Activated CD4-positive, alpha-beta T cell treated with anti-CD3 and anti-CD28 coated beads, Interleukin-10, Interleukin-2, amounts not matched to agents 100 ng/mL and 50 ng/mL, durations not matched to agents 16 hours and 8 hours (primary cell): ENCODE data around the gene LARGE2.
A peak's percentile ranks its signal among the peaks of the same experiment; 100 is the strongest.

Source experiments
- DNase-seq: peaks from one replicate; pipeline ENCODE4 v3.0.0-alpha.2; 2020

The LARGE2 gene

DNA sequence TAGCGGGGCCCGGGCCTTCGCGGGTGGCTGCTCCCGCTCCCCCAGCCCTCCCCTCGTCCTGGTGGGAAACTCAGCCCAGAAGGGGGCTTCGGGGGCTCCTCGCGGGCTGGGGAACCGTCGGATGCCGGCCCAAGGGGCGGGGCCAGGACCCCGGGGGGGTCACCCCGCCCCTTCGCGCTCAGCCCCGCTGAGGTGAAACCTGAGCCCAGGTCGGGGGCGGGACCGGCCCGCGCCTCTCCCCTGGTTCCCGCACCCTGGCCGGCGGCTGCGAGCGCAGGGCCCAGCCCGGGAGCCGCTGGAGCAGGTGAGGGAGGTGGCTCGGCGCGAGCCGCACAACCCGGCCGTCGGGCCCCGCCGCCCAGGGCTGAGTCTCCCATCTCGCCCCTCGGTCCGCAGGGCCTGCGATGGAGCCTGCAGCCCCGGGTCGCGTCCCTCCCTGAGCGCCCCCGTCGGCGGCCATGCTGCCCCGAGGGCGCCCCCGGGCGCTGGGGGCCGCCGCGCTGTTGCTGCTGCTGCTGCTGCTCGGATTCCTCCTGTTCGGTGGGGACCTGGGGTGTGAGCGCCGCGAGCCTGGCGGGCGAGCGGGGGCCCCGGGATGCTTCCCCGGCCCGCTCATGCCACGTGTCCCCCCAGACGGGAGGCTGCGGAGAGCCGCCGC lies at the start of gene LARGE2:
Gene LARGE2, plus strand, starts transcription at position 232 of the 658 bp plus-strand sequence. Its CDS starts 227 bp downstream, at position 459.
- no peak for DNase-seq

DNA sequence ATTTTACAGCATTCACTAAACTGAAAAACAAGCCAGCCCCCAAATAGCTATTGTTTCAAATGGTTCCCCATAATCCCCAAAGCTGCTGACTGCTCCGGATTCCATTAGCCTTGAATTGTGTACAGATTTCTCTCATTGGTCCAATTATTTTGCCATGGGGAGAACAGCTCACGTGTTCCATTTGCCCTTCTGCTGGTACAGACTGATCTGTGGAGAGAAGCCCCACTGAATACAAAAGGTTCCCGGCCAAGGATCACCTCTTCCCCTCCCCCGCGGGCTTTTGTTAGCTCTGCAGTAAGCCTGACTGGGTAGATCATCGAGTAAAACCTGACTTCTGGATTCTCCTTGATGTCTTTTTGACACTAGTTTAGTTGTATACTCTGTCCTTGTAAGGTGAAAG lies 46.1 kb upstream of the LARGE2 start:
- no peak for DNase-seq

DNA sequence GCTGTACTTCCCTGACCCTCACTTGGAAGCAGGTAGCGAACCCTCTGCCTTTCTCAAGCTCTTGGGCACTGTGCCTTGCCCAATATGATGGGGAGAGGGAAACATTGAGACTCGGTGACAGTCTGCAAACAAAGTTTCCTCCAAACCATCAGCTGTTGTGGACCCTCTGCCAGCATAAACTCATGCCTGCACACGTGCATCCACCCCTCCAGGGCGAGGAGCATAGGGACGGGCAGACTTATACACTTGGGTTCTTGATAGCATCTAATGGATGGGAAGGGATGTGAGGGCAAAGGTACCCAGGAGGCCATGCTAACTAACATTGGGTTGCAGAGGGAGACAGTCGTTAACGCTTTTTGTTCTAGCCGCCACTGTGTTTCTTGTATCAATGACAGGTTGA lies 45.2 kb upstream of the LARGE2 start:
- DNase-seq: no peak

DNA sequence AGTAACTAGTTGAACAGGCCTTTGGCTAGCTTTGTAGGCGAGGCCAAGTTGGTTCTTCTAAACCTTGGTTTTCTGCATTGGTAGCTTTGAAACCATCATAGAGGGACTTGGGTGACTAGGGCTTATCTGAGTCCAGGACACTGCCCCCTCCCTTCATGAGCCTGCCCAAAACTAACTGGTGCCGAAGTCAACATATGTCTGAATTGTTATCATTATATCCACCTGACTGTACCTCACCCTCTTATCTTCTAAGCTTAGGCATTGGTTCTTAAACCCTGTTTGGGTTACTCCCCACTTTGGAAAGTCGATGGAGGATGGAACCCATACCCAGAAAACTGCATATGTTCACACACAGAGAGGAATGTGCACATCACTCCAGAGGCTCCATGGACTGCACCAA lies 44.6 kb upstream of the LARGE2 start:
- no peak for DNase-seq

DNA sequence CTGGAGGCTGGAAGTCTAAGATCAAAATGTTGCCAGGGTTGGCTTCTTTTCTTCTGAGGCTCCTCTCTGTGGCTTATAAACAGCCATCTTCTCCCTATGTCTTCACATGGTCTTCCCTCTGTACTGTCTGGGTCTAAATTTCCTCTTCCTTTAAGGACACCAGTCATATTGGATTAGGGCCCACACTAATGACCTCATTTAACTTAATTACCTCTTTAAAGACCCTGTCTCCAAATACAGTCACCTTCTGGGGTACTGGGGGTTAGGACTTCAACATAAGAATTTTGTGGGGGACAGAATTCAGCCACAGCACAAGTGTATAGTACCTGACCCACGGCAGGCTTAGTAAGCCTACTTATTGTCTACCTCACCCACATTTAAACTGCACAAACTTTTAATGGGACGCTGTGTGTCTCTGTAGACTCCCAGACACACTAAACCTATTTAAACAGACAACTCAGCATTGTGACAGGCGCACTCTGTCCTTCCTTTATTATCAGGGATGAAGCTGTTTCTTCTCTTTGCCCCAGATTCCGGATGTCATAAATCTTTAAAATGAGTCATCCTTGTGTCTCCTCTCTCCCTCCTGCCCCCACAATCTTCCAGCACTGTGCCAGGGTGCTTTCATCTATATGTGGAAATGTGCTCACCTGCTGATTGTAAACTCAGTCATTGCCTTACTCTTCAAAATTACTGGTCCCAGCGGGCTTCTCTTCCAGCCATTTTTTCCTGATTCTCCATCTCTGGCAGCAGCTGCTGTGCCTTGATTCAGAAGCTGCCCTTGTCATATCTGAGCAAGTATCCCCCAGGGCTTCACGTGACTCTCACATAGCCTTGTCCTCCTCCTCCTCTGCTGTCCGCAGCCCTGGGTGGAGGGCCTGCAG lies 42.4 kb upstream of the LARGE2 start:
- no peak for DNase-seq

DNA sequence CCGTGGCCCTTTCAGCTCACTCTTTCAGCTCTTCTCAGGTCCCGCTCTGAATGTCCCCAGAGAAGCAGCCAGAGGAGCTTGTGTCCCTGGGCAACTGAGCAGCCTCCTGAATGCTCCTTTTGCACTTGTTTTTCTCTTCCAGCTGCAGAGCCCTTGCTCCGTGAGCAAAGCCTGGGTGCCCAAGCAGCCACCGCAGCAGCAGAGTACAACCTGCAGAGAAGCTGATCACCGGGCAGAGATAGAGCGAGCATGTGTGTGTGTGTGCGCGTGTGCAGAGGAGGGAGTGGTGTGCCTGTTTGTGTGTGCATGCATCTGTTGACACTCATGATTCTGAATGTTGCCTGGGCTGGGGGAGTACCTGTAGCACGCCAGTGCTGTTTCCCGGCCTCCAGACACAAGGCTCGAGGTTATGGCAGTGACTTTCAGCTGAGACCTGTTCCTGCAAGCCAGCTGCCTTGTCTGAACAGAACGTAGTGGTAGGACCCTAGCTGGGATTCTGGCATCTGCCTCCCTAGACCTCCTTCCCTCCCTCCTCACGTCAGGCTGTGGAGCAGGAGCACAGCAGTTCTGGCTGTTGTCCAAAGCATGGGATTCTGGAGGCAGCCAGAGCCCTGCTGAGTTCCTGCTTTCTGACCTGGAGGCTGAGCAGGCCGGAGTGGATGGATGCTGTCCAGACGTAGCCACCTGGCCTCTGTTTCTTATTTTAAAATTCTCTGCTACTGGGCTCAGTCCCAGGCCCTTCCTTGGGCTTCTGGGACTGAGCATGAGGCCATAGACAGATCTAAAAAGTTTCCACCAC lies 41.5 kb upstream of the LARGE2 start:
- DNase-seq: no peak

DNA sequence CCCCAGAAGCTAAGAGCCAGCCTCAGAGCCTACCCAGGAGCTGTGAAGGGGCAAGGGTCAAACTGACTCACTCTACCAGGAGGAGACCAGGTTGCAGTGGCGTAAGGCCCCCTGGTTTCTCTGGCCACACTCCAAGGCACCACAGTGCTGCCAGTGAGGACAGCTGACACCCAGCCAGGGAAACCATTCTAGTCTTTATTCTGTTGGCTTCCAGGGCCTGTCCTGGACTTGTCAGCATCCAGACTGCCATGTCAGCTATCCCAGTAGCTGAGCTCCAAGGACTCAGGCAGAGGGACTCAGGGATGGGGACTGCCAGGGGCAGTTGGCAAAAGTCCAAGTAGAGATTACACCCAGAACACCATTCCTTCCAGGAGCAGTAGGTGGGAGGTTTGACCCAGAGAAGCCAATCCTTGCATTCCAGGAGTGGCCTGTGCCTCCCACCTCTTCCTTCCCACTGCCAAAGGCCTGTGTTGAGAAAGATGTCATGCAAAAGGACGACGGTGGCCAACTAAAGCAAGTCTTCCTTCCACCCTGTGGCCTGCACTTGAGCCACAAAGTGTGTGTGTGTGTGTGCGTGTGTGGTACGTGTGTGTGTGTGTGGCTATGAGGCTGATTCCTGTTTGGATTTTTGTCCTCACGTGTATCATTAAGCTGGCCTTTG lies 40.6 kb upstream of the LARGE2 start:
- DNase-seq: no peak

DNA sequence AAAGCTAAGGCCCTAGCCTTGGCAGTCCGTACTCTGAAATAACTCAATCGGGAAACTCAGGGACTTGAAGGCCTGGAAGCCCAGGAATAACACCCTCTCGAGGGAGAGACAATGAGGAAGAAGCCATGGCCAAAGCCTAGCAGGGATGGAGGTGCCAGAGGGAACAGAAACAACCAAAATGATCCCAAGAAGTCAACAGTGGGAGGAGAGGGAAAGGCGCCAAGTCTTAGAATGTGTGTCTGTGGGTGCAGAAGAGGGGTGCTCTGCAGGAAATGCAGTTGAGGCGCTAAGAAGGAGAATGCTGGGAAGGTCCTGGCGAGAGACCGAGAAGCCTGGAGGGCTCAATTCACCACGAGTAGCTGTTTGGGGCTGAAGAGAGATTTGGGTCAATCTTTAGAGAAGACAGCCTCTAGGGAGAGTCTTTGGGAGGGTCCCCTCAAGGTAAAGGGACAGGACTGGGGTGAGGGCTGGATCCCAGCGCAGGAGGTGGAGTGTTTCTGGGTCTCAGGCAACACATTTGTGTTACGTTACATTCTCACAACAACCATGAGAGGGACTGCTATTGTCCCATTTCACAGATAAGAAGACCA lies 37.8 kb upstream of the LARGE2 start:
- DNase-seq: no peak

DNA sequence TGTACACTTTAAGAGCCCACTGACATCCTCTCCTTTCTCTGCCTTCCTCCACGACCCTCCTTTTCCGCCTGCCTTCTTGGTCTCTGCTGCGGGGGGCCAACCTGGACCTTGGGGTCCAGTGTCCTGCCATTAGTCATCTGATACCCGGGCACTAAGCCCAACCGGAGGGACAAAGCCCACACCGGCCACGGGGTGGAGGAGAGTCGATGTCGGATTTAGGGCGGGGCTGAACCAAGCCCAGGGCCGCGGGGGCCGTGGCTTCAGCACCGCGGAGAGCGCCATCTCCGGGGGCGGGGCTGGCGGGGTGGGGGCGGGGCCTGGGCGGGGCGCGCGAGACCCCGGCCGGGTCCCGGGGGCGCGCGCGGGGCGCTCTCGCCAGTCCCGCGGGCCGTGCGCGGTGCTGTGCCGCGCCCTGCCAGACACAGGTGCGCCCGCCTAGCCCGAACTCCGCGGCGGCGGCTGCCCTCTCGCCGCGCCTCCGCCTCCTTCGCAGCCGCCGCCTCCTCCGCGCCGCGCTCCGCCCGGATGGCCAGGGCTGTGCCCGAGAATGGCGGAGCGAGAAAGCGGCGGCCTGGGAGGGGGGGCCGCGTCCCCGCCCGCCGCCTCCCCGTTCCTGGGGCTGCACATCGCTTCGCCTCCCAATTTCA lies 37.1 kb upstream of the LARGE2 start, which contains the start of gene MAPK8IP1:
Gene MAPK8IP1, plus strand, starts transcription at position 378 of the 647 bp plus-strand sequence. Its CDS starts 170 bp downstream, at position 548.
- DNase-seq: peak; percentile 48

DNA sequence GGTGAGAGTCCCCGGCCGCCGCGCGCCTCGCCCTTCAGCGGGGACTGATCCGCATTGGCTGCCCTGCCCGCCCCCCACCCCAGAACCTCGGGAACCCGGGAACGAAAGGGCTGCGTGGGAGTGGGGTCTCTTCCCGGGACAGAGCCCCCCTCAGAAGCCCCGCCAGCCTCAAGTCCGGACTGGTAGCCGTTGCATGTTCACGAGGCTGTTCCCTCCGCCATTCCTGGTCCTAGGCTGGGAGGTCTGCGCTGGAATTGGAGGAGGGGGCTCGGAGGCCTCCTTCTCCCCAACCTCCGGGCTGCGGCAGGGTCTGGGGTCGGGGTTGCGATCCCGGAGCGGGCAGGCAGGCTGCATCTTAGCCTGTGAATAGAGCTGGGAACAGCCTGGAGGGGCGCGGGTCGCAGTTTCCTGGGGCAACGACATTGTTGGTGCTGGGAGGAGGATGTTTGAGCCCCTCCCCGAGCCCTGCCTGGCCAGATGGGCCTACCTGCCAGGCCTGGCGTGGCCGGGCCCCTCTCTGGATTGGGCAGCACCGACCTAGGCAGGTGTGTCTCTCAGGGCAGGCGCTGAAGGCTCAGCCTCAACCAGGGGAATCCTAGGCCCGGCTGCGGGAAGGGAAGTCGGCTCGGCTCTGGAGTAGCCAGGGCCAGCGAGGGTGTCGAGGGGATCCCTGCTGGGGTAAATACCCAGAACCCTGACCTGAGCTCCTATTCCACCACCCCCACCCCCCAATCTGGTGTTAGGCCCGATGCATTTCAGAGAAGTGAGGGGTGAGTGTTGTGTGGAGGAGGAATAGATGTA lies 36.3 kb upstream of the LARGE2 start:
- no peak for DNase-seq

DNA sequence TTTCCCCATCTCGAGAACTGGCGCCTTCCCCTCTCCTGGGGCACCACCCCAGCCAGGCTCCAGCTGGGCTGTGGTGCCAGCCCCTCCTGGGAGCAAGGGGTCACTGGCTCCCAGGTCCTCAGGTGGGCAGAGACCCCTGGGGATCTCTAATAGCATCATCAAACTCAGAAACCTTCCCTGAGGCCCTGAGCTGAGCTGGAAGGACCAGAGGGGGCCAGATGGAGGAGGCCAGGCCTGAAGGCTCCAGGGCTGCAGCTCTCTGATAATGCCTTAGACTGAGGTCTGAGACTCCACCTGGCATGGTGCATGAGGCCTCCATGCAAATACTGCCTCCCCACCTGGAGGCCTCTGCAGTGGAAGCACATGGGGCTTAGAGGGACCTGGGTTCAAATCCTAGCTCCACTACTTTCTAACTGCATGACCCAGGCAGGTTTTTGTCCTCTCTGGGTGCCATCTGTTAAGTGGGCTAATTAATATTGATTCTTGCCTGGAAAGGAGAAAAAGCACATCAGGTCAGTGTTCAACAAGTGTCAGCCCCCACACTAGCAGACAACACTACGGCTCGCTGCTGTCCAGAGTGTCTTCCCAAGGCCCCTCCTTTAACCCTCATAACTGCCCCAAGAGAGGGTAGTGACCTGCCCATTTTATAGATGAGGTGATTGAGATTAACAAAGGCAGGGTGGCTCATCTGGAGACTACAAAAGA lies 35.5 kb upstream of the LARGE2 start:
- DNase-seq: no peak

DNA sequence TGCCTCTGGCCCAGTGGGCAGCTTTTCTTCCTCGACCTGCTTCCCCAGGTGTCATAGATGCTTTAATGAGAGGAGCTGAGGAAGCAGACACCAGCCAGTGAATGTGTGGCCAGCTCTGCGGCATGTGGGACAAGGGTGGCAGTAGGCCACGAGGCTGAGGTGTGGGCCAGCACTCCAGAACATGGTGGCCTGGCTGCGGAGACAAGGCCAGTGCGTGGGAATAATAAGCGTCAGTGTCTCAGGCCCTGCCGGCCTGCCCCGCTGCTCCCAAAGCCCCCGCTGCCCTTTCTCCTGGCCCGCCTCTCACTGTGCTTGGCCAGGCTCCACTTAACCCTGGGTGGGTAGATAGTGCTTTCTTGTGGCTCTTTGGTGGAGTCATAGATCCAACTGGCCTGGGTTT lies 34.9 kb upstream of the LARGE2 start:
- DNase-seq: no peak

DNA sequence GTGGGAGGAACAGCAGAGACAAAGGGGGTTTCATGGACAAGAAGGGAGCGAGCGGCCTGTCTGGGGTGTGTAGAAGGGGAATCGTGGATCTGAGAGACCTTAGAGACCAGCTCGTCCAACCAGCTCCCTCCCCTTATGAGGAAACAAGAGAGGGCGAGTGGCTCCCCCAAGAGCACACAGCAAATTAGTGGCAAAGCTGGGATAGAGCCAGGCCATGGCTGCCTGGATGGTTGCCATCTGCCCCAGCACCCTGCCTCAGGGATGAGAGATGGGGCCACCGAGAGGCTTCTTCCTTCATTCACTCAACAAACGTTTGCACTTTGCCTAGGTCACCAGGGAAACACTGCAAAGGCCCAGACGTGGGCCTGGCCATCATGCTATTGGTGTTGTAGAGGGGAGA lies 32.9 kb upstream of the LARGE2 start:
- no peak for DNase-seq

DNA sequence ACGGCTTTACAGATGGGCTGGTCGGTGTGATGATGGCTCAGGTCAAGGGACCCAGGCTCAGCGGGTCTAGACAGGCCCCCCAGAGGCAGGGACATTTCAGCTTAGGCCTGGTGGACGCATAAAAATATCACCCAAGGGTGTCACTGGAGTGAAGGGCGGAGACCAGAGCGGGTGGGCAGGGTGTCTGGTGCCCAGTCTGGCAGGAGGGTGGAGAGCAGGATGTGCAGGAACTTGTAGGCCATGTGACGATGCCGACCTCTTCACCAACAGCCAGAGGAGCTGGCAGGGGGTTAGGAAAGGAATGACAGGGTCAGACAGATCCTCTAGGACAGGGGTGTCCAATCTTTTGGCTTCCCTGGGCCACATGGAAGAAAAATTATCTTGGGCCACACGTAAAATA lies 32.5 kb upstream of the LARGE2 start:
- no peak for DNase-seq

DNA sequence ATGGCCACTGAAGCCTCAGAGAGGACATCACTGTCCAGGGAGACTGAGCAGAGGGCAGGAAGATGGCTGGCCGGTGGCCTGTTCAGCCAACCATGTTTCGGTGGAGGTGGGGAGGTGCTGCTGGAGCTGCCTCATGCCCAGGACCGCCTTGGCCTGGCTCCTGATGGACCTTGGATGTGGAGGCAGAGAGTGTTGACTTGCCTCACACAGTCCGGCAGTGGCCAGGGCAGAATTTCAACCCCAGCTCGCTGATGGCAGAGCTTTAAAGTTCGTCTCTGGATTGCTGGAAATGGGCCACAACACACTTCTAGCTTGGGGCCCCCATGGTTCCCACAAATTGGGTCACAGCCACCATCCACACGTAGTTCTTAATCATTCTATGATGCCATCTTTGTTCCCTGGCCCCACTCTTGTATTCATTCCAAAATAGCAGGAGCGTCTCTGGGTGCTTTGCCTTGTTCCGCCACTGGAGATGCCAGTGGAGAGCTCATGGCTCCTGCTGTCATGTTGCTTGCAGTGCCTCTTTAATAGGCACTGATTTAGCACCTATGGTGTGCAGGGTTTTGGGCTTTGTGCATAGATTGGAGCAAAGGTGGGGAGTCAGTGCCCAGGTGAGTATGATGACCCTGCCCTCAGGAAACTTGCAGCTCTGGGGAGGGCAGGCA lies 31.4 kb upstream of the LARGE2 start:
- DNase-seq: no peak

DNA sequence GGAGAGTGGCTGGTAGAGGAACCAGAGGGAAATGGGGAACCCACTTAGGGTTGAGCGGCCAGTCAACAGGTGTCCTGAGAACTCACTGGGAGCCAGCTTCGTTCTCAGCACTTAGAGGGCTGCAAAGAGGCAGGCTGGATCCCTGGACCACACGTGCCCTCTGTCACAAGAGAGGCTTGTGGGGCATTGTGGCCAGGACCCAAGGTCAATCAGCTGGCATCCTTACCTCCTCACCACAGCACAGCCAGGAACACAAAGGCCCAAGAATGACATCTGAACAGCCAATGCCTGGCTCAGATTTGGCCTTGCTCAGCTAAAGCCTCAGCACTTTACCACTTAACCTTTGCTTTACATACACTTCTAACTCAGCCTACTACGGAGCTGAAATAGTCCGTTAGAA lies 29.6 kb upstream of the LARGE2 start:
- DNase-seq: no peak

DNA sequence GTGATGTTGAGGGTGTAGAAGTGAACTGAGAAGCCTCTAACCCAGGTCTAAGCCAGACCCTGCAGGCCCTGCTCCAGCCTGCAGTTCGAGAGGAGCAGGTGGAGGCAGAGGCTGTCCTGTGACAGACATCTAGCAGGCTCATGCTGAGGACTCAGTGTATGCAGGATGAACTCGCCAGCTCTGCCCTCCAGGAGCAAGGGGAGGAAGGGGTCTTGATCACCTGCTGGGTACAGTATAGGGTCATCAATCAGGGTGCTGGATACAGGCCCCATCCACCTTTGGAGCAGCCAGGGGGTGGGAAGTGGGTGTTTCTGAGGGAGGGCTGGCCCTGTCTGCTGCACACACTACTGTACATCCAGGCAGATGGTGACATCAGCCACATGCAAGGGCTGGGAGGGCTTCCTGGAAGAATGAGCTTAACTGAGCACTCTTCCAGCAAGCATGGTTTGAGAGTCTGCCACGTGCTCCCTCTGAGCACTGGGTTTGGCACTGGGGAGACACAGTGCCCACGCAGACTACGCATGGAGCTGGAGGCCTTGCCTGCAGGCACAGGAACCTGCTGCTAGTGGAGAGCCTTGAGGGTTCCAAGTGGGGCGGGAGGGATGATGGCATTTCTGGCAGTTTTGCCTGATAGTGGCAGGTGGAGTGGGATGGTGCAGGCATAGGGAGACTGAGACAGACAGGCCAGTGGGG lies 27.8 kb upstream of the LARGE2 start:
- no peak for DNase-seq

DNA sequence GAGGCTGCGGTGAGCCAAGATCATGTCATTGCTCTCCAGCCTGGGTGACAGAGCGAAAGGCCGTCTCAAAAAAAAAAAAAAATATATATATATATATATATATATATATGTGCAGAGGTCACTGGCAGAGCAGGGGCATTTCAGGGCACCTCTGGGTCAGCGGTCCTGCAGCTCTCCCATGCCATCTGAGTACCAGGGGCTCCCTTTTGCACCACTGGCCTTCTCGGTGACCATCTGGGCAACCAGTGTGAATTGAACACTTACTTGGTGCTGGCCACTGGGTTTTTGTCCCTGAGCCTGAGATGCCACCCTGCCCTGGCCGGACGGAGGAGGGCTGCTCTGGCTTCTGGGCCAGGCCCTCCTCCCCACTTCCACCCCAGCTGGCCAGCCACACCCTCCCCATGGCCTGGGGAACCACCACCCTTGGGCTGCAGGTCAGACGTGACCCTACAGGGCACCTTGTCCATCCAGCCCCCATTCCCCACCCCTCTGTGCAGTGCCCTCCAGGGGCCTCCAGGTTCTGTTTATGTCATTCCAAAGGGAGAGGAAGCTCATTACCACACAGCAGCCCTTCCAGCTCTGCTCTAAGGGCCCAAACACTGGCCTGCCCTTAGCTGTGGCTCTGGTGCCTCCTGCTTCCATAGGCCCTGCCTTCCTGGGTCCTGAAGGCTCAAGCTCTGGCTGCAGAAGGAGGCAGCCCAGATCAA lies 26.8 kb upstream of the LARGE2 start:
- no peak for DNase-seq
